SU-DHL-6 (cell line): ENCODE measurements around the gene EFCAB12.

ENCODE experiments used
- H2AFZ ChIP-seq: fragments of 200-600 bp; sonication (generic); 2 replicates; pipeline ENCODE4 v1.6.1; 2014; ENCODE audit warnings: low read depth, mild to moderate bottlenecking, moderate library complexity, mixed read lengths, antibody characterized with exemption, low read length; ENCODE audit not compliant: severe bottlenecking
- H3F3A ChIP-seq: fragments of 200-600 bp; shearing (Covaris generic); 2 replicates; pipeline ENCODE4 v1.6.0; 2016; ENCODE audit warnings: antibody characterized with exemption, mild to moderate bottlenecking; ENCODE audit not compliant: insufficient read depth
- H3K27ac ChIP-seq: fragments of 200-600 bp; sonication (generic); 2 replicates; pipeline ENCODE4 v1.5.1; 2016; ENCODE audit warnings: low read depth, mild to moderate bottlenecking, low read length, moderate library complexity, mixed read lengths
- H3K27me3 ChIP-seq: fragments of 200-600 bp; sonication (generic), shearing (Covaris generic); 2 replicates; pipeline ENCODE4 v1.6.0; 2014; ENCODE audit warnings: mild to moderate bottlenecking, low read length
- H3K36me3 ChIP-seq: fragments of 200-600 bp; sonication (generic); 2 replicates; pipeline ENCODE4 v1.6.1; 2014; ENCODE audit warnings: mild to moderate bottlenecking, low read length, mixed read lengths
- H3K4me2 ChIP-seq: fragments of 300-600, 200-600 bp; shearing (Covaris generic), sonication (generic); 2 replicates; pipeline ENCODE4 v1.6.0; 2014; ENCODE audit warnings: low read length, low read depth, mild to moderate bottlenecking; ENCODE audit not compliant: poor library complexity, severe bottlenecking
- H3K4me3 ChIP-seq: fragments of 200-600 bp; sonication (generic); 2 replicates; pipeline ENCODE4 v1.5.1; 2014; ENCODE audit warnings: antibody characterized with exemption, low read length, mild to moderate bottlenecking, mixed read lengths; ENCODE audit not compliant: insufficient read depth, poor library complexity, severe bottlenecking
- H3K79me2 ChIP-seq: fragments of 200-600 bp; sonication (generic); 2 replicates; pipeline ENCODE4 v1.6.1; 2014; ENCODE audit warnings: mild to moderate bottlenecking, low read length, moderate library complexity; ENCODE audit not compliant: insufficient read depth
- H3K9ac ChIP-seq: fragments of 200-600 bp; sonication (generic); 2 replicates; pipeline ENCODE4 v1.7.0; 2014; ENCODE audit warnings: mild to moderate bottlenecking, low read length
- H3K9me2 ChIP-seq: fragments of 200-600 bp; sonication (generic); replicated peaks from 2 replicates; pipeline ENCODE4 v1.6.1; 2014; ENCODE audit warnings: low read length; ENCODE audit not compliant: insufficient read depth
- H3K9me3 ChIP-seq: fragments of 200-600 bp; sonication (generic); 2 replicates; pipeline ENCODE4 v1.6.1; 2014; ENCODE audit warnings: low read length, mixed read lengths; ENCODE audit not compliant: insufficient read depth
- H4K20me1 ChIP-seq: fragments of 200-600 bp; sonication (generic); 2 replicates; pipeline ENCODE4 v1.6.1; 2014; ENCODE audit warnings: low read depth, mild to moderate bottlenecking, antibody characterized with exemption, low read length, moderate library complexity, mixed read lengths
- EZH2phosphoT487 ChIP-seq: fragments of 200-600 bp; sonication (generic), shearing (Covaris generic); conservative IDR thresholded peaks from 2 replicates; pipeline ENCODE4 v1.6.1; 2018; ENCODE audit warnings: mild to moderate bottlenecking, antibody characterized with exemption, low read length, moderate library complexity, mixed read lengths
- TF ChIP-seq, protein P1 (sequence below): fragments of 200-600 bp; sonication (generic); IDR thresholded peaks from one replicate; pipeline ENCODE4 v1.5.1; 2017; ENCODE audit warnings: antibody characterized with exemption, mild to moderate bottlenecking, low read length, moderate library complexity; ENCODE audit not compliant: insufficient read depth, poor library complexity, severe bottlenecking

EFCAB12 gene

DNA sequence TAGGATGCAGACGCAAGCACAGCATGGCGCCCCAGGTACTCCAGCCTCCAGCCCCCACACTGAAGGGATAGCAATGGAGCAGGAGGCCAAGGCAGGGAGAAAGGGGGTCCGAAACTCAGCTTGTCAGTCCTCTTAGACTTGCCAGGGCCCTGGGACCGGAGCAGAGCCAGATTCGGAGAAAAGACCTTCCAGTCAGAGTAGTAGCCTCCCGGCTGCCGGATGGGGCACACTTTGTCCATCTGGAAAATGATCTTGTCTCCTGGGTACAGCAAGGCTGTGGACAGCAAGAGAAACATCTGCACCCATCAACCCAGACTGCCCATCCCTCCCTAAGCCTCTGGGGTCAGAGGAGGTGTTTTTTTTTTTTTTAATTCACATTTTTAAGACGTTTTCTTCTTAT, 24.3 kb downstream of the EFCAB12 start:
- Histone ChIP-seq H3K4me3 (no peak overlapping the region), H3K27me3 (no peaks in the 10 kb centered on the region), H3K9me3 (no peaks in the 10 kb centered on the region), H3K9ac (no peak overlapping the region), H3K4me2 (no peak overlapping the region), H4K20me1 (no peaks in the 10 kb centered on the region), H2AFZ (no peak overlapping the region), H3F3A (no peaks in the 10 kb centered on the region), H3K9me2 (no peaks in the 10 kb centered on the region), H3K79me2 (peaks cover 2% of the 10 kb centered on the region), H3K27ac (no peak overlapping the region), H3K36me3 (no peaks in the 10 kb centered on the region)
- TF ChIP-seq EZH2phosphoT487: no peak
- TF ChIP-seq, protein P1, sequence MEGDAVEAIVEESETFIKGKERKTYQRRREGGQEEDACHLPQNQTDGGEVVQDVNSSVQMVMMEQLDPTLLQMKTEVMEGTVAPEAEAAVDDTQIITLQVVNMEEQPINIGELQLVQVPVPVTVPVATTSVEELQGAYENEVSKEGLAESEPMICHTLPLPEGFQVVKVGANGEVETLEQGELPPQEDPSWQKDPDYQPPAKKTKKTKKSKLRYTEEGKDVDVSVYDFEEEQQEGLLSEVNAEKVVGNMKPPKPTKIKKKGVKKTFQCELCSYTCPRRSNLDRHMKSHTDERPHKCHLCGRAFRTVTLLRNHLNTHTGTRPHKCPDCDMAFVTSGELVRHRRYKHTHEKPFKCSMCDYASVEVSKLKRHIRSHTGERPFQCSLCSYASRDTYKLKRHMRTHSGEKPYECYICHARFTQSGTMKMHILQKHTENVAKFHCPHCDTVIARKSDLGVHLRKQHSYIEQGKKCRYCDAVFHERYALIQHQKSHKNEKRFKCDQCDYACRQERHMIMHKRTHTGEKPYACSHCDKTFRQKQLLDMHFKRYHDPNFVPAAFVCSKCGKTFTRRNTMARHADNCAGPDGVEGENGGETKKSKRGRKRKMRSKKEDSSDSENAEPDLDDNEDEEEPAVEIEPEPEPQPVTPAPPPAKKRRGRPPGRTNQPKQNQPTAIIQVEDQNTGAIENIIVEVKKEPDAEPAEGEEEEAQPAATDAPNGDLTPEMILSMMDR: no peak

DNA sequence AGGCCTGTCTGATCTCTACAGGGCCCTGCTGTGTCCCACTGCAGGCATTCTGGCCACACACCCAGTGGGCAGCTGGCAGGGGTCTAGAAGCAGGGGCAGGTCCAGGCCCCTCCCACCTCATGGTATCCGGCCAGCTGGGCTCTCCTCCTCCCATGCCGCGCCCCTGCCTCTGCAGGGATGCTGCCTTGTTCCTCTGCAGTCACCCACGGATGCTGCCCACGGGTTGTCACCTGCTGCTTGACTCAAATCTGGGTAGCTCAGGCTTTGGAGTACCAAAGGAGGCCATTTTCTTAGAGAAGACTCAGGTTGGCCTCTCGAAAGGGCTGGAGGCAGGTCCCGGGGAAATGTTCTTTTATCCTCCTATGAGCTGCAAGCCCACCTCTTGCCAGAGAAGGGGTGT, 25.0 kb downstream of the EFCAB12 start:
- H3K27me3 ChIP-seq: no peaks in the 10 kb centered on the region
- no peaks in the 10 kb centered on the region for H3K9me3 ChIP-seq
- no peak overlapping the region for H3K27ac ChIP-seq
- H3K4me3 ChIP-seq: no peak overlapping the region
- no peak overlapping the region for H3K9ac ChIP-seq
- H3F3A ChIP-seq: no peaks in the 10 kb centered on the region
- no peaks in the 10 kb centered on the region for H3K36me3 ChIP-seq
- H3K79me2 ChIP-seq: peaks cover 8% of the 10 kb centered on the region
- H4K20me1 ChIP-seq: no peaks in the 10 kb centered on the region
- no peaks in the 10 kb centered on the region for H3K9me2 ChIP-seq
- no peak overlapping the region for H2AFZ ChIP-seq
- TF ChIP-seq EZH2phosphoT487: no peak
- TF ChIP-seq, protein P1: no peak
- no peak overlapping the region for H3K4me2 ChIP-seq

DNA sequence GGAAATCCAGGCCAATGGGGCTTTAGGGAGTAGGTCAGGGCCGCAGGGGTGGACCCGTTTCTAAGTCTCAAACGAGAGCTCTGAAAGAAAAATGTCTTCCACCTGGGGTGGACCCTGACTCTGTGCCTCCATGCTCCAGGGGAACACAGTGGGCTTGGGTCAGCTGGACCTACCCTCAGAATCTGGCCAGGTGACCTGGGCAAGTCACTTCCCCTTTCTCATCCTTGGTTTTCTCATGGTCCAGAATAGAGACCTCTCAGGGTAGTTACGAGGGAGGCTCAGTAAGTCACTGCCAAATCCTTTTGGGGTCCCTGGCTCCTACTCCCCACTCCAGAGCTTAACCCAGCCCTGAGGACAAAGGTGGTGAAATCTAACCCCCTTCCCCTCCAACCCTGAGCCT, 25.8 kb downstream of the EFCAB12 start:
- H3K9me3 ChIP-seq: no peaks in the 10 kb centered on the region
- no peaks in the 10 kb centered on the region for H3K27me3 ChIP-seq
- no peak overlapping the region for H3K9ac ChIP-seq
- no peaks in the 10 kb centered on the region for H3F3A ChIP-seq
- H2AFZ ChIP-seq: no peak overlapping the region
- H4K20me1 ChIP-seq: no peaks in the 10 kb centered on the region
- peaks cover 17% of the 10 kb centered on the region for H3K79me2 ChIP-seq
- H3K4me3 ChIP-seq: no peak overlapping the region
- H3K4me2 ChIP-seq: no peak overlapping the region
- H3K9me2 ChIP-seq: no peaks in the 10 kb centered on the region
- no peak overlapping the region for H3K27ac ChIP-seq
- H3K36me3 ChIP-seq: no peaks in the 10 kb centered on the region
- TF ChIP-seq, protein P1: no peak
- no peak for TF ChIP-seq EZH2phosphoT487
